GM13976 (cell line): ENCODE measurements around the gene UBTD2.

ENCODE experiments used
- DNase-seq: peaks from one replicate; pipeline ENCODE4 v3.0.0; 2012; ENCODE audit warnings: low spot score
- in situ Hi-C: fragments of 300-500 bp; cut with MboI; formaldehyde crosslinking; loops from one replicate; pipeline ENCODE4 v1.12.0; 2022; ENCODE audit warnings: low sequenced_read_pairs, mixed read lengths, inconsistent platforms; ENCODE audit not compliant: unreplicated experiment
- TF ChIP-seq, protein P1 (sequence below): IDR thresholded peaks from 2 replicates; pipeline ENCODE4 v1.5.1; 2012; ENCODE audit warnings: borderline replicate concordance, mild to moderate bottlenecking; ENCODE audit not compliant: insufficient read depth; ENCODE audit errors: extremely low read depth, missing control alignments, control extremely low read depth

The UBTD2 gene

DNA sequence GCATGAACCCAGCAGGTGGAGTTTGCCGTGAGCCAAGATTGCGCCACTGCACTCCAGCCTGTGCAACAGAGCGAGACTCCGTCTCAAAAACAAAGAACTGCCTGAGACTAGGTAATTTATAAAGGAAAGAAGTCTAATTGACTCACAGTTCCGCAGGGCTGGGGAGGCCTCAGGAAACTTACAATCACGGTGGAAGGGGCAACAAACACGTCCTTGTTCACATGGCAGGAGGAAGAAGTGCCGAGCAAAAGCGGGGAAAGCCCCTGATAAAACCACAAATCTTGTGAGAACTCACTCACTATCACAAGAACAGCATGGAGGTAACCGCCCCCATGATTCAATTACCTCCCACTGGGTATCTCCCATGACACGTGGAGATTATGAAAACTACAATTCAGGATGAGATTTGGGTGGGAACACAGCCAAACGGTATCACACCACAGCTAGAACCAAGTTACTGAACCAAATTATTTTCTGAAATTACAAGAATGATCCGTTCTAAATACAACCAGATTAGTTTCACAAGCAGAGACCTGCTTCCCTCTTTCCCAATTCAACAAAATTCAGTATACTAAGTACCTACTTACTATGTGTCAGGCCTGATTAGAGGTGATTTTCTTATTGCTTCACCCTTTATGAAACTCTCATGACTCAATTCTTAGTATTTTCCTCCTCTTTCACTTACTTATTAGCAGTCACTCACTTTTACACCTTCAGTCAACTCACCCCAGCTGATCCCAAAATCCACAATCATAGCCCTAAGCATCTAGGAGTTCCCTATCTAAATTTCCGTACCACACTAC, 8.4 kb downstream of the UBTD2 start:
- in situ Hi-C loops: no loop called here
- no peak for DNase-seq
- TF ChIP-seq, protein P1, sequence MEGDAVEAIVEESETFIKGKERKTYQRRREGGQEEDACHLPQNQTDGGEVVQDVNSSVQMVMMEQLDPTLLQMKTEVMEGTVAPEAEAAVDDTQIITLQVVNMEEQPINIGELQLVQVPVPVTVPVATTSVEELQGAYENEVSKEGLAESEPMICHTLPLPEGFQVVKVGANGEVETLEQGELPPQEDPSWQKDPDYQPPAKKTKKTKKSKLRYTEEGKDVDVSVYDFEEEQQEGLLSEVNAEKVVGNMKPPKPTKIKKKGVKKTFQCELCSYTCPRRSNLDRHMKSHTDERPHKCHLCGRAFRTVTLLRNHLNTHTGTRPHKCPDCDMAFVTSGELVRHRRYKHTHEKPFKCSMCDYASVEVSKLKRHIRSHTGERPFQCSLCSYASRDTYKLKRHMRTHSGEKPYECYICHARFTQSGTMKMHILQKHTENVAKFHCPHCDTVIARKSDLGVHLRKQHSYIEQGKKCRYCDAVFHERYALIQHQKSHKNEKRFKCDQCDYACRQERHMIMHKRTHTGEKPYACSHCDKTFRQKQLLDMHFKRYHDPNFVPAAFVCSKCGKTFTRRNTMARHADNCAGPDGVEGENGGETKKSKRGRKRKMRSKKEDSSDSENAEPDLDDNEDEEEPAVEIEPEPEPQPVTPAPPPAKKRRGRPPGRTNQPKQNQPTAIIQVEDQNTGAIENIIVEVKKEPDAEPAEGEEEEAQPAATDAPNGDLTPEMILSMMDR: no peak

GRCh38 chr5:172267943-172268342, 15.6 kb downstream of the UBTD2 start:
- in situ Hi-C loops: no loop called here

GRCh38 chr5:172266676-172267092, 16.9 kb downstream of the UBTD2 start:
- TF ChIP-seq, protein P1: no peak
- in situ Hi-C loops: no loop called here
- no peak for DNase-seq

More at GRCh38 chr5:172267943-172268342, 15.6 kb downstream of the UBTD2 start:
- TF ChIP-seq, protein P1: no peak
- no peak for DNase-seq

DNA sequence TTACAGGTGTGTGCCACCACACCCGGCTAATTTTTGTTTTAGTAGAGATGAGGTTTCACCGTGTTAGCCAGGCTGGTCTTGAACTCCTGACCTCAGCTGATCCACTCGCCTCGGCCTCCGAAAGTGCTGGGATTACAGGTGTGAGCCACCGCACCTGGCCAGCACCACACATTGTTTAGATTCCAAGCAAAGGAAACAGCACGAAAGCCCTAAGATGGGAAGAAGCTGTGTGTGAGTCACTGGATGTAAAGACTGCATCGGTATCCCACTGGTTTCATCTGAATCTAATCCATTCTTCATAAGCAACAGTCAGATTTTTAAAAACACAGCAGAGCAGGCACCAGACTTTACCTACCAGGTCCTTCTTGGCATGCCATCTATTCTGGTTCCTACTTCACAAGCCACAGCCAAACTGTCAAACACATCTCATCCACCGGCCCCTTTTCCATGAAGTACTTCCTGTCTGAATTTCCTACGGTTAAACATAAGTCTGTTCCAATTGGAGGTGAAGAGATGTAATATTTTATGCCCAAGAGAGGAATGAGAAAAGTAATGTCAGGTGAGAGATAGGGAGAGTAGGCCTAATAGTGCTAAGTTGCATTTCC, 17.4 kb downstream of the UBTD2 start:
- TF ChIP-seq, protein P1: no peak
- DNase-seq: no peak
- in situ Hi-C loops: no loop called here

DNA sequence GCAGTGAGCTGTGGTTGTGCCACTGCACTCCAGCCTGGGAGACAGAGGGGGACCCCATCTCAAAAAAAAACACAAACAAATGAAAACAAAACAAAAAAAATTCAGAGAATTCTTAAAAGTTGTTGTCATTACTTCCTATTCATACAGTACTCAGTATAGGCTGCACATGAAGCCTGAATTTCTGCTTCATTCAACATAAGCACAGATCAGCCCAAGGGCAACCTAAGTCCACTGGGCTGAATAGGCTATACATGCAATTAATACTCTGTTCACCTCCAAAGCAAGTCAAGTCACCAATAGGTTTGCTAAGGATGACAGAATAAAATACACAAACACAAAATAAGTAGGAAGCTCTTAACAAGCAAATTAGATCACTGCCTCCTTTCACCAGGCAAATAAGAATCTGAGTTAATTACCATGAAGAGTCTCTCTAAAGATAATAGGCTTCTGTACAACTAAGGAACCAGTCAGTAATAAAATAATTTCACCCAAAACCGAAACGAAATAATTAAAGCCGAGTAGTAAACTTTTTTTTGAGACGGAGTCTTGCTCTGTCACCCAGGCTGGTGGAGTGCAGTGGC, 18.7 kb downstream of the UBTD2 start:
- in situ Hi-C loops: no loop called here
- TF ChIP-seq, protein P1: no peak
- DNase-seq: no peak

- no peak for DNase-seq
- in situ Hi-C loops: no loop called here
- TF ChIP-seq, protein P1: no peak
Measured at GRCh38 chr5:172255444-172255843, 28.1 kb downstream of the UBTD2 start.
